ENCODE data around the gene SIGLEC5.
"Not testable (repeated sequence)": the region's sequence is repeated elsewhere in the genome, so short reads cannot be mapped to it uniquely, and the experiment has no call there.

SIGLEC5 gene

DNA sequence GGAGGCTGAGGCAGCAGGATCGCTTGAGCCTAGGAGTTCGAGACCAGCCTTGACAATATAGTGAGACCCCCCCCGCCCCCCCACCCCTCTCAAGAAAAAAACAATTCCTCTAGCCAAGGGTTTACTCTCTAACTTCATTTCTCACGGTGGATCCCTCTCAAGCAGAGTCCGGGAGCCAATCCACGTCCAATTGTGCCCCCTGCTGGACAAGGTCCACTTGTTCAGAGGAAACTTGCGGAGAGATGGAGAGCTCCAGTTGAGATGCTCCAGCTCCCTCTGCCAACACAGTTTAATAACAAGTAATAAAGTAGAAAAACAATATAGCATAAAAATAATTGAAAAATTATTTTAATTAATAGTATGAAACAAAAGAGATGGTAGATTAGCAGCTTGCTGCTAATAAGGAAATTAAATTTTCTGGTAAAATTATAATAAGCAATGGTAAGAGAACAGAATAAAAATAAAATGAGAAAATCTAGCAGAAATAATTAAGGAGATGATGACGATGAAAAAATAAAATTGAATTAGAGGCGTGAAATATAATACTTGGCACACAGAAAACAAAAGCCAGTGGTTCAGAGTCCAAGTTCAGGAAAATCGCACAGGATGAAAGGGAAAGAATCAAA lies 30.9 kb upstream of the SIGLEC5 start:
- TF ChIP-seq, protein P1, sequence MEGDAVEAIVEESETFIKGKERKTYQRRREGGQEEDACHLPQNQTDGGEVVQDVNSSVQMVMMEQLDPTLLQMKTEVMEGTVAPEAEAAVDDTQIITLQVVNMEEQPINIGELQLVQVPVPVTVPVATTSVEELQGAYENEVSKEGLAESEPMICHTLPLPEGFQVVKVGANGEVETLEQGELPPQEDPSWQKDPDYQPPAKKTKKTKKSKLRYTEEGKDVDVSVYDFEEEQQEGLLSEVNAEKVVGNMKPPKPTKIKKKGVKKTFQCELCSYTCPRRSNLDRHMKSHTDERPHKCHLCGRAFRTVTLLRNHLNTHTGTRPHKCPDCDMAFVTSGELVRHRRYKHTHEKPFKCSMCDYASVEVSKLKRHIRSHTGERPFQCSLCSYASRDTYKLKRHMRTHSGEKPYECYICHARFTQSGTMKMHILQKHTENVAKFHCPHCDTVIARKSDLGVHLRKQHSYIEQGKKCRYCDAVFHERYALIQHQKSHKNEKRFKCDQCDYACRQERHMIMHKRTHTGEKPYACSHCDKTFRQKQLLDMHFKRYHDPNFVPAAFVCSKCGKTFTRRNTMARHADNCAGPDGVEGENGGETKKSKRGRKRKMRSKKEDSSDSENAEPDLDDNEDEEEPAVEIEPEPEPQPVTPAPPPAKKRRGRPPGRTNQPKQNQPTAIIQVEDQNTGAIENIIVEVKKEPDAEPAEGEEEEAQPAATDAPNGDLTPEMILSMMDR (IDR thresholded peaks at IDR 0.05; ENCODE audit: low read depth, low read length, missing control alignments): peak; percentile 66
- in situ Hi-C loops (cut with HindIII; ENCODE audit: low sequenced_read_pairs): no loop called here
- peak; percentile 56 for DNase-seq (ENCODE audit: low read depth)
- no peak overlapping the region for H3K4me3 ChIP-seq (ENCODE audit: low read depth, low read length)

DNA sequence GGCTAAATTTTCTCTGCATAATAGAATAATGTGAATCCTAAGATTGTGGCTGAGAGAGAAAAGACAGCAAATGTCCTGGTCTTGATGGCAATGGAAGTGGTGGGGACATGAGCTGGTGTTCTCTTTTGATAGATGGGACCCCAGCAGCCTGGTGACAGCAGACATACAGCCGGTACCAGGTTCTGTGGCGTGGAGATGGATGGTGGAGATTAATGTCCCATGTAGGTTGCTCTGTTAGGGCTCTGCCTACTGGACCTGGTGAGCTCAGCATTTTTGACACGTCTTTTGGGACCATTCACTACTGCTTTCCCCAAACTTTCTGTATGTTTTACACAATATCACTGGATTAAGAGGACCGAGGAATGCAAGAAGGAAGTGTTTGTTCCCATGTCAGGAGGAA lies 24.6 kb upstream of the SIGLEC5 start:
- TF ChIP-seq, protein P1 (IDR thresholded peaks at IDR 0.05; ENCODE audit: low read depth, low read length, missing control alignments): no peak
- in situ Hi-C loops (cut with HindIII; ENCODE audit: low sequenced_read_pairs): no loop called here
- DNase-seq (ENCODE audit: low read depth): no peak
- H3K4me3 ChIP-seq (ENCODE audit: low read depth, low read length): no peak overlapping the region

- no peak overlapping the region for H3K4me3 ChIP-seq (ENCODE audit: low read depth, low read length)
- in situ Hi-C loops (cut with HindIII; ENCODE audit: low sequenced_read_pairs): no loop called here
- DNase-seq (ENCODE audit: low read depth): no peak
- TF ChIP-seq, protein P1 (IDR thresholded peaks at IDR 0.05; ENCODE audit: low read depth, low read length, missing control alignments): no peak
Measured at GRCh38 chr19:51653162-51653561, 23.0 kb upstream of the SIGLEC5 start.

DNA sequence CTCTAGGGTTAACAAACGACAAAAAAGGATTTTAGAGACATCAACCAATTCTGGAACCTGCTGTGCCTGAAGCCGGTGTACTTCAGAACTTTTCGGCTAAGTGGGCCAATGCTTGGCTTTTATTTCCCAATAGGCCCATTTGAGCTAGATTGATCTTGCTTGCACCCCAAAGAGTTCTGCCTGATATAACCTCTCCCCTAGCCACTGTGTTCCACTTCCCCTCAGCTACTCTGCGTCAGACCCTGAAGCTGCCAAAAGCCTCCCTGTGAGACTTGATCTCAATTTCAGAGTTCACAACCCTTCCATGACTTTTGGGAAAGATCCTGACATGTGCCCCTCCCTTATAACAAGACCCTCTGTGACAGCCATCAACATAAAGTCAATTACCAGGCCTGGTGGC lies 22.1 kb upstream of the SIGLEC5 start:
- in situ Hi-C loops (cut with HindIII; ENCODE audit: low sequenced_read_pairs): no loop called here
- TF ChIP-seq, protein P1 (IDR thresholded peaks at IDR 0.05; ENCODE audit: low read depth, low read length, missing control alignments): no peak

GRCh38 chr19:51651216-51651846 lies 21.1 kb upstream of the SIGLEC5 start:
- DNase-seq (ENCODE audit: low read depth): no peak
- TF ChIP-seq, protein P1 (IDR thresholded peaks at IDR 0.05; ENCODE audit: low read depth, low read length, missing control alignments): no peak
- H3K4me3 ChIP-seq (ENCODE audit: low read depth, low read length): no peak overlapping the region
- in situ Hi-C loops (cut with HindIII; ENCODE audit: low sequenced_read_pairs): no loop called here

More for the DNA sequence above, 22.1 kb upstream of the SIGLEC5 start:
- DNase-seq (ENCODE audit: low read depth): no peak
- H3K4me3 ChIP-seq (ENCODE audit: low read depth, low read length): no peak overlapping the region

GRCh38 chr19:51647318-51647717 lies 17.1 kb upstream of the SIGLEC5 start:
- in situ Hi-C loops (cut with HindIII; ENCODE audit: low sequenced_read_pairs): no loop called here
- no peak for DNase-seq (ENCODE audit: low read depth)
- no peak overlapping the region for H3K4me3 ChIP-seq (ENCODE audit: low read depth, low read length)
- TF ChIP-seq, protein P1 (IDR thresholded peaks at IDR 0.05; ENCODE audit: low read depth, low read length, missing control alignments): no peak

DNA sequence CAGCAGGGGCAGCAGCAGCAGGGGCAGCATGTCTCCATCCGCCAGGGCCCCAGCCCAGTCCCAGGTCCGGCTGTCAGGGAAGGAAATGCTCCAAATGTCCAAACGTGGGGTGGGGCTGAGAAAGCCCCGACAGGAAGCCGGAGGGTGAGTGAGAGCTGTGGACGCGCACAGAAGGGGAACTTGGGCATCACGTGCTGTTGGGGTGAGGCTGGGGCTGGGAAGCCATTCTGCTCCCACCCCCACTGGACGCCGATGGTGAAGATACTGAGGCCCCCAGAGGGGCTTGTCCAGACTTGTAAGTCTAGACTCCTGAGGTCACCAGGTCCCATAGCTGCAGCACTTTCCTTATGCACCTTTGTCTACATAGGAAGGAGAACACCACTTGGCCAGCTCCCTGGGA lies 16.5 kb upstream of the SIGLEC5 start, which contains the start of gene SIGLEC14:
TSS of gene SIGLEC14 (minus strand) at position 96 of the 400 bp plus-strand sequence. CDS start at position 30, 66 bp downstream.
- H3K4me3 ChIP-seq (ENCODE audit: low read depth, low read length); DNase-seq (ENCODE audit: low read depth); in situ Hi-C loops (cut with HindIII; ENCODE audit: low sequenced_read_pairs): not testable (repeated sequence)
